Hippocampal formation (tissue), 2 donors: ENCODE results near the gene MLLT10.
"Not testable (repeated sequence)": the region's sequence is repeated elsewhere in the genome, so short reads cannot be mapped to it uniquely, and the experiment has no call there.

Experiments used
- DNase-seq, 2 donors: peaks; one replicate each; lab custom pipeline; 2025; lab: John Stamatoyannopoulos, UW

Gene MLLT10

DNA sequence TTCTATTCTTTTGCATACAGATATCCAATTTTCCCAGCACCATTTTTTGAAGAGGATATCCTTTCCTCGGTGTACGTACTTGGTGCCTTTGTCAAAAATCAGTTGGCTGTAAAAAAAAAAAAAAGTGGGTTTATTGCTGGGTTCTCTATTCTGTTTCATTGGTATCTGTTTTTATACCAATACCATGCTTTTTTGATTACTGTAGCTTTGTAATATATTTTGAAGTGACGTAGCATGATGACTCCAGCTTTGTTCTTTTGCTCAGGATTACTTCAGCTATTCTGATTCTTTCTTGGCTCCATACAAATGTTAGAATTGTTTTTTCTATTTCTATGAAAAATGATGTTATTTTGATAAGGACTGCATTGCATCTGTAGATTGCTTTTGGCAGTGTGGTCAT is 165.5 kb downstream of the MLLT10 start:
- DNase-seq, result no peak

DNA sequence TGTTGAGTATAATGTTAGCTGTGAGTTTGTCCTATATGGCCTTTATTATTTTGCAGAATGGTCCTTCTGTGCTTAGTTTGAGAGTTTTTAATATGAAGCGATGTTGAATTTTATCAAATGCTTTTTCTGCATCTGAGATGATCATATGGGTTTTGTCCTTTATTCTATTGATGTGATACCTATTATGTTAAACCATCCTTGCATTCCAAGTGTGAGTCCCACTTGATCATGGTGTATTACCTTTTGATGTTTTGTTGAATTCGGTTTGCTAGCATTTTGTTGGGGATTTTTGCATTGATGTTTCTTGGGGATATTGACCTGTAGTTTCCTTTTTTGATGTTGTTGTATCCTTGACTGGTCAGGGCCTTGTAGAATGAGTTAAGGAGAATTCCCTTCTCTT is 166.4 kb downstream of the MLLT10 start:
- no peak for DNase-seq

DNA sequence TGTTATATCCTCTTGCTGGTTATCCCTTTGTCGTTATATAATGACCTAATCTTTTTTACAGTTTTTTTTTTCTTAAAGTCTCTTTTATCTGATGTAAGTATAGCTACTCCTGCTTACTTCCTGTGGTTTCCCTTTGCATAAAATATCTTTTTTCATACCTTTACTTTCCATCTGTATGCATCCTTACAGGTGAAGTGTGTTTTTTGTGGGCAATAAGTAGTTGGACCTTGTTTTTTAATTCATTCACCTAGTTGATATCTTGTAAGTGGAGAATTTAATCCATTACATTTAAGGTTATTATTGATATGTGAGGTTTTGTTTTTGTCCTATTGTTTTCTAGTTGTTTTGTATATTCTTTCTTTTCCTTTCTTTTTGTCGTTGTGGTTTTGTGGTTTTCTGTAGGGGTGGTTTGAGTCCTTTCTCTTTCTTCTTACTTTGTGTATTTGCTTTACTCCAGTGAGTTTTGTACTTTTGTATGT is 168.6 kb downstream of the MLLT10 start:
- no peak for DNase-seq

DNA sequence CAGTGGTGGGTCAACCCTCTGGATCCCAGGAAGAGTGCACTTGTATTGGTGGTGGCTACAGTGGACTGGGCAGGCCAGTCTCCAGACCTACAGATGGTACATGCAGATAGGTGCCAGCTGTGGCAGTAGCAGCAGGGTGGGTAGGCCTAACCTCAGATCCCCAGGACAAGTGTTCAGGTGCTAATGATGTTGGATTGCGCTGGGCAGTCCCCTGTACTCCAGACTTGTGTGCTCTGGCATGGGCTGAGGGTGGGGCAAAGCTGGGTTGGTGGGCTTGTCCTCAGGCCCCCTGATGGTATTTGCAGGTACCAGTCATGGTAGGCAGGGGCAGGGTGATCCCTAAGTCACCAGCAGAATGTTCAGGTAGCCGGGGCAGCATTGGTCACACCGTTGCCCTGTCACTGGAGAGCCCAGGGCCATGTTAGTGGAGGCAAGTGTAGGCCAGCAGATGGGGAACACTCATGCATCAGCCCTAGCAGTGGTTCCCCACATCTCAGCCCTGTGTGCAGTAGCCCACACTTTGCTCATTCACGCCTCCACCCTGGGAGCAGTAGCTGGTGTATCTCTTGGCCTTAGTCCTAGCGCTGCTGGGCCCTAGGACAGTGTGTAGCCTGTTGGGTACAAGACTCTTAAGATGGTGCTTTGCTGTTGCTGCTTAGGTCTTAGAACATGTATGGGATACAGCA is 171.3 kb downstream of the MLLT10 start:
- no peak for DNase-seq

DNA sequence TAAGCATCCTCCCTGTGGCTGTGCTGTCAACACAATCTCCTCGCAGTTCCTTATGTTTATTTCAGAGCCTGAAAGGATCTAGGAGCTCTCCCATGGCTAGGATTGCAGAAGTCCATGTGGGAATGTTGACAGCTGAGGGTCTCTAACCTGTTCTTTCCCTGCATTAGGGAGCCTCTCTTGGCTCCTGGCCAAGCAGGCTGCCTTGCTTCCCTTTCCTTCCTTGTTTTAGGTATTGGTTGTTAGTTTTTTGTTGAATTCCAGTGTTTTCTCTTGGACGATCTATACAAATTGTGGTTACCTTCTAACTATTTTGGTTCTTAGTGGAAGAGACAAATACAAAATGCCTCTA is 171.8 kb downstream of the MLLT10 start:
- DNase-seq, result no peak

DNA sequence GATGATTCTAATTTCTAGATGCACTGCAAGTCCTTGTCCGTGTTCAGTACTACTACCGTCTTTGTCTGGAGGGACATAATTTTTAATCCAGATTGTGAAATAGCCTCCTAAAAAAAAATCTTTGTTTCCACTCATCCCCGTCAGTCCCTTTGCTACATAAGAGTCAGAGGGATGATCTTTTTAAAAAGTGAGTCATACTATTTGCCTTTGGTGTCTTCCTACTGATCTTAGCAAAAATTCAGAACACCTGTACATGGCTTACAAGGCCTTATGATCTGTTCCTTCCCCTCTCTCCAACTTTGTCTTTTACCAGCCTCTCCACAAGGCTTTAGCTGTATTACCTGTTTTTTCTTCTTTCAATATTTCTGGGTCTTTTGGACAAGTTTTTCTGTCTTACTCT is 173.5 kb downstream of the MLLT10 start:
- DNase-seq, result no peak

DNA sequence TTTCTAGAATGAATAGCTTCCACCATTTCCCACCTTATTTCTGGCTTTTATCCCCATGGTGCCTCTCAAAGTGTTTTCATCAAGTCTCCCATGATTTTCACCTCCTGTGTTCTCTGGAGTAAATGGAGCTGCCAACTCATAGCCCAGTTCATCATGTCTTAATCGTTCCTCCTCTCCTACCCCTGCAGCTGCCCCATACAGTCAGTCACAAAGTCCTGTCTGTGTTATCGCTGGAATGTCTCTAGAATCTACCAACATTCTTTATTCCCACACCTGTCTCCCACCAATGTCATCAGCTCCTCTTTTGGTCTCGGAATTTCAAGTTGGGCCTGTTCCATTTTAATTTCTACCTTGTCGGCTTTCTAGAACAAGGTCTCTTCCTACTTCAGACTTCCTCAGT is 178.9 kb downstream of the MLLT10 start:
- no peak for DNase-seq

DNA sequence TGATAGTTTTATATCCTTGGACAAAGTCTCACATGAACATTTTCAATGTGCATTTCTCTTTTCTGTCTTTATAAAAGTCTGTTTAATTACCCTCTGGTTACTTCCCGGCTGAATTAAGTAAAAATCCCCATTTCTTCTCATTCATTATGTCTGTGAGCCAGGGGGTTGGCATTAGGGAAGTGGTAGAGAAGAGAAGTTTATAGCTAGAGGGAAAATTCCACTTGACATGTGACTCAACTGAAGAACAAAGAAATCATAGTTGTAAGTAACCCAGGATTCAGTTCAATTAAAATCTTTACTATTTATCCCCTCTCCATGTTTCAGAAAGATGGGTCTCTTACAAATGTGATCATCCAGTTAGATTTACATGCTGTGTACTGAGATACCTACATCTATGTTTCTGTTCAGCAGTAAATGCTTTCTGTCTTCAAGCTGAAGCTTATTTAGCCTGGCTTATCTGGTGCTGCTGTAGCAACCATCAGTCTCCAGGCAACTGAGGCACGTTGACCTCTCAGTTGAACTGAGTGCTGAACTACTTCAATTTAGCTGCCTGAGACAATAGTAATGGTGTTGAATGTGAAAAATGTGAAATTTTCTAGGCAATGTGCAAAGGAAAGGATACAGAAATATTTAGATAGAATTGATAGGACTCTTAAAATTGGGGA is 181.6 kb downstream of the MLLT10 start:
- DNase-seq, result no peak

DNA sequence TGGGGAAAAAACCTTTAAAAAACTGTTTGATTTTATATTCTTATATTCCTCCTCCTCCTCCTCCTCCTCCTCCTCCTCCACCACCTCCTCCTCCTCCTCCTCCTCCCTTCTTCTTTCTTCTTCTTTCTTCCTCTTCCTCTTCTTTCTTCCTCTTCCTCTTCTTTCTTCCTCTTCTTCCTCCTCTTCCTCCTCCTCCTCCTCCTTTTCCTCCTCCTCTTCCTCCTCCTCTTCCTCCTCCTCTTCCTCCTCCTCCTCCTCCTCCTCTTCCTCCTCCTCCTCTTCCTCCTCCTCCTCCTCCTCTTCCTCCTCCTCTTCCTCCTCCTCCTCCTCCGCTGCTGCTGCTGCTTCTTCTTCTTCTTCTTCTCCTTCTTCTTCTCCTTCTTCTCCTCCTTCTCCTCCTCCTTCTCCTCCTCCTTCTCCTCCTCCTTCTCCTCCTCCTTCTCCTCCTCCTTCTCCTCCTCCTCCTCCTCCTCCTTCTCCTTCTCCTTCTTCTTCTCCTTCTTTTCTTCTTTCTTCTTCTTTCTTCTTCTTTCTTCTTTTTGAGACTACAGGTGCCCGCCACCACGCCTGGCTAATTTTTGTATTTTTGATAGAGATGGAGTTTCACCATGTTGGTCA is 183.5 kb downstream of the MLLT10 start:
- not testable (repeated sequence) for DNase-seq

DNA sequence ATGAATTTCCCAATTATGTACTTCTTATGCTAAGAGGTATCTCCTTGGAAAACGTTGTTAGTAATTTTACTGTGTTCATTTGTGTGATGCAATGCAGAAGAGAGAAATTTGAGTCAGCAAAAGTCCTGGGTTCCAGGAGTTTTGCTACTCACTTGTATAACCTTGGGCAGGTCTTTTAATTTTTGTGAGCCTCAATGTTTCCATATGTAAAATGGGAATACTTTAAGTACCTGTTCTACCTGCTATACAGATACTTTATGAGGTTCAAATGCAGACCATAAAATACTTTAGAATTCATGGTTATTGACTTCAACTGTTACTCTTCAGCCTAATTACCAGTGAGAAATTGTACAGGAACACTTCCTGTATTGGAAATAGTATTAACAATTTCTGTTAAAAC is 185.5 kb downstream of the MLLT10 start:
- no peak for DNase-seq

DNA sequence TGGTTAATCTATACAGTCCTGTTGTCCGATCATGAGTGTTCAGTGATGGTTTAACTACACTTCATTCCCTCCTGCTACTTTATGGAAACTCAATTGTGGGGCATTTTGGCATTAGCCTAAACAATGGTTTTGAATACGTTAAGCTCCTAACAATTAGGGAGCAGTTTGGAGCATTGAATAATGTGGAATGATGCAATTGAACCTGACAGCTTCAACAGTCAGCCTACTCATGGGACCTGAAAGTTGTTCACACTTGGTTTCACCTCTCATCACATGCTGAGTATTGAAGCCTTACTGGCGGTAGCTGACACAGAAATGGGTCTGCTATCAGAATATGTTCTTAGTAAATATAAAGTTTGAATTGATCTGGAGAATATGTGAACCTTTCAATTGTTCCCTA is 186.1 kb downstream of the MLLT10 start:
- no peak for DNase-seq

DNA sequence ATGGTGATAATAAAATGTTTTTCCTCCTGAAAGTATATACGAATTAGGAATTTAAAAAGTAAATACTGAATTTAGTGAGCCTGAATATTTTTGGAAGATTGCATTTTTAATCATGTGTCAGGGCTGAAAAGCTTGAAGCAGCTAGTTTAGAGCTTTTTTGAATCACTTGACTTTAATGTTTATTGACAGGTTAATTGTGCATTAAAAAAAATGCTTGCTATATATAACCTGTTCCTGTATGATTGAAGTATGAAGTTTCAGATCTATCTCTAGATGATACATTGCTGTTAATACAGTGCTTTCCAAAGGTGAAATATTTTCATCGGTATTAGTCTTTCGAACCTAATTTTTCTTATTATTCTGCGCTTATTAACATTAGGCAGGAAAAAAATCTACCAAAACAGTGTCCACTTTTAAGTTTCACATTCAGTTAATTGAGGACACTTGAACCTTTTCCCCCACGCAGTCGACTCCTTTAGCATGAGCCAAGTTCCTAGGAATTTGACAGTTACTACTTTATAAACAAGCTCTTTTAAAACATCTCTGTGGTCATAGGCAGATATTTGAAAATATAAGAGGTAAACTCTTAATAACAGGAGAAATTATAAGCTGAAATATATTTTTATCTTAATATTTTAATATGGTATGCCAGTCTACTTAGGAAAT is 187.1 kb downstream of the MLLT10 start:
- DNase-seq, result no peak

DNA sequence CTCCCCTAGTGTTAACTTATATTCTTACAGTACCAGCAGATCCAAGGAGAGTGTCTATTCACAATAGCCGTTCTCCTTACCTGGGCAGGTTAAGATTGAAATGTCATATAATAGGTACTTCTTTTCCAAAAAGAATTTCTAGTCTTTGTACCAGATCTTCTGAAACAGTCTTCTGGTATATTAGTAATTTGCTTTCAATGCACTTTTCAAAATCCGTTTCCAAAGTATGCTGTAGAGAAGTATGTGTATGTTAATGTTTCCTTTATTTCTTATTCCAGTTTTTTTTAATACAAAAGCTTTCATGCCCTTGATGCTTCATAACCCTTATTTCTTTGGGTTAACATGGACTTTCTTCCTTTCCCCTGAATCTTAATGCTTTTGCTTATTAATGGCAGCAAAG is 188.2 kb downstream of the MLLT10 start:
- DNase-seq, result no peak

DNA sequence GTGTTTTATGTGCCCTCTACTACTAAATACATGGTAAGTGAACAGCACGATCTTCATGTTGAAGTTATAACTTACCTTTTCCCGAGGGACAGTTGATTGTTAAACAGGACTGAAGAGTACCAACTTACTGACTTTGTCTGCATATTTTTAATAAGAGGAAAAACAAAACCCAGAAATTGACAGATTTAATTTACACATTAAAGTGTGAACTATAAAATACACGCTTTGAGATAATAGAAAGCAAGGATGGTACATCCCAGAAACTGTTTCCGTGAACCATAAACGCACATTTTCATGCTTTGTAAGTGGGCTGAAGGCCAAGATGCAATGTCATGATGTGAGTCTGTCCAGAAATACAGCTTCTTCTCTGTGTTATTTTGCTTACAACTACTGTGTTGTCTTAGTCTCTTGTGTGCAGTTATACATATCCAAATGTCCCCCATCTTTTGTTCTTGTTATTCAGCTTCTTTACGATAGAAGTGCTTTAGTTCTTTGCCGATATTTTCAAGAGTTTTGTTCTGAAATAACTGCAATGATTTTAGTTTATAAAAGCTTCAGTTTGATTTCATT is 190.1 kb downstream of the MLLT10 start:
- no peak for DNase-seq

DNA sequence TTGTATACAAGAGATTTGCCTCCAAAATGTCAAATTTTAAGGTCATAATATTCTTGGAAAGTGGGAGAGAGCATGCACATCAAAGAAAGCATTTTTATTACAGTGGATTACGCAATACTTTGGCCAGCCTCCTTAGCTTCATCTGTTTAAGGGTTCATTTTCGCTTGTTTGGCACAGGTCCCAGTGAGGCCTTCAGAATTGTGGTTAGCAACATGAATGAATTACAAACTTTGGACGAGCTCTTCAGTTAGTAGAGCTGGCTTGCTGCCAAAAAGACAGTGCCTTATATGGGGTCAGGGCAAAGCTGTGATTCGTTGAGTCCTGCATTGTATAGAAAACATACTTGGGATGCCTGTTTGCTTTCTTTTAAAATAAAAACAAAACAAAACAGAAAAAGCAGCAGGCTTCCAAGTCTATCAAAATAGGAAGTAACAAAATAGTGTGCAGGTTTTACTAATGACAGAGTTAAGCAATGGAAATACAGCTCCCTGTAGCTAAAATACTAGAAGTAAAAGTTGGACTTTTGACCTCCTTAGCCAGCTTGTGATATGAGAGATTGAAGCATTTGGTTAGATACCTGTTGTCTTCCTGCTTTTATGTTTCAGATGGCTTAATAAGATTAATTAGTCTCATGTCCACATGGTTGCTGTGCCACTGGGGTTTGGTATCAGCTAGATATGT is 190.8 kb downstream of the MLLT10 start:
- DNase-seq, result peak; percentile 75 to 94

DNA sequence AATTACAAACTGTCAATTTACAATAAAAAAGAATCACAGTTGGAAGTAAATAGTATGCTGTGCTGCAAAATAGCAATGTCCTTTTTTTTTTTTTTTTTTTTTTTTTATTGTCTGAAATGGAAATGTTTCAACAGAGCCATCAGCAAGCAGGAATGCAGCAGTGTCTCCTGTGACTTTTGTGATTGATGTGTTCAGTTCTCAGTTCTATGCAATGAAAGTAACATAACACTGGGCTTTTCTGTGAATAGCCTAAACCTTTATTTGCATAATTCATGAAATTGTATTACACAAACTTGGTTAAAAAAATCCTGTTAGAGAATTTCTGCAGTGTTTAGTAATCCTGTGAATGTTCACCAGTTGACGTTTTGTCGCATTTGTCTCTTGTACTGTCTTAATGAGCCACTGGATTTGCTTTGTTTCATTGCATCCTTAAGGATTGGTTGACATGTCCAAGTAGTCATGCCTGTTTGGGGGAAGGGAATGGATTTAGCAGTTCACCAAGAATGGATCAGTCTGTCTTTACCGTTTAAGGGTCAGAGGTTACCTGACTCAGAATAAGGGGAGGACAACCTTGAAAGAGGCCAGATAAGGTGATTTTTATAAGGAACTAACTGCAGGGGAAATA is 192.7 kb downstream of the MLLT10 start:
- DNase-seq, result no peak

DNA sequence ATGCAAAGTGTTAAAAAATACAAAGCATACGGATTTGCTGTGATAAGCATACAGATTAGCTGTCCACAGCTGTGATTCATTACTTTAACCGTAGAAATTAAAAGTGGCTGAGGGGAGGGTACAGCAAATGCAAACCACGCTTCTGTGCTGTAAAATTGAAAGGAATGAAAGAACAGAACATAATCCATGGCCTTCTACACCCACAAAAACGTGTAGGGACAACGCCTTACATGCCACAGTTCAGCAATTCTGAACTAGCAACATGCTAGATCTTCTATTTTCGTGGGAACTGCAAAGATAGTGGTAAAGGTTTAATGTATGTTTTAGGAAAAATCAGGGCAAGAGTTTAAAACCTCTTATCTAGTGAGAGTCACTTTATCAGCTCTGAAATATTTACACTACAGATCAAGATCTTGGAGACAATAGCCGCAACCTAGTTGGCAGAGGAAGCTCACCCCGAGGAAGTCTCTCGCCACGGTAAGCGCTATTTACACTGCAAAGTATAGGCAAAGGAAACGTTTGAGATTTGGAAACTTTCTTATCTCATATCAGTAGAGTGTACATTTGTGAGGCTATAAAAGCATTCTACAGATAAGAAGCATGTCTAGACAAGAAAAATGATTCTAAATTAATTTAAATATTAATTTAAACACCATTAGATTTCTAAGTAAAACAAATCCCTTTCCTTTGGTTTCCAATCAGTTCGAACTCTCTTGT is 193.6 kb downstream of the MLLT10 start:
- DNase-seq, result no peak

DNA sequence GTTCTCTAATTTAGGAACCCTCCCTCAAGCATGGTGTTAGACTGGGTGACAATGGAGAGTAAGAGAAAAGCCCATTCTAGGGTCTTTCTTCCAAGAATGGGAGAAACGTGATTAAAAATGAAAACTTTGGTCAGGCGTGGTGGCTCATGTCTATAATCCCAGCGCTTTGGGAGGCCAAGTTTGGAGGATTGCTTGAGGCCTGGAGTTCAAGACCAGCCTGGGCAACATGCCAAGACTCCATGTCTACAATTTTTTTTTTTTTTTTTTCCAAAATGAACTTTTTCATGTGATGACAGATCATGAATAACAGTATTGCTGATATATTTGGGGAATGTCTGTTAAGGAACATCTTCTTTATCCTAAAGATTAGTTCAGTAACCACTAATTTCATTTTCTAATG is 194.6 kb downstream of the MLLT10 start:
- DNase-seq, result no peak

DNA sequence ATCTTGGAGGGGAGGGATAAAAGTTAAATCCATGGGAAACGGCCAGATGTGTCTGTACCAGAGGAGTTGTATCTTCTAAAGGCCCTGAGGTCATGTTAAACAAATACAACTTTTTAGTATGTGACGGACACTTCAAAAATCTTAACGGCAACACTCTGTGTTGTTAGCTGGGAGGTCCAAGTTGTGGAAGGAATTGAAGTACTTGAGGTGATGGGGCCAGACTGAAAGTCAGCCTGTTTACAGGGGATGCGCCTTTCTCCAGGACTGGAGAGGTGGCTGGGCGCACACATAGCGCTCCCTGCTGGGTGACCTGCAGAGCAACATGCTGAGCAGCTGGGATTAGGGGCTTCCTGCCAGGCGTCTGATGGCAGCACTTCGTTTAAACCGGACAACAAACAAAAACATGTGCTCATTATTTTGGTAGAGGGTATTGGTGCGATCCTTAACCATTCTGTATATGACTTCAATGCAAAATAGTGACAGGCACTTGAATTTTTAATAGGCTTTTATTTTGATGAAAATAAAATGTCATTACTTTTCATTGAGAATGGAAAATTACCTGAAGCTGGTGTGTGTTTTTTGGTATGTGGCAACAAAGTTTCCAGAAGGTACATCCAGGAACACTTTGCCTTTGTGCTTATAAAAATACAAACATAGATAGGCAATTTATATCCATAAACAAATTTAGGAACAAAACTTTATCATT is 198.2 kb downstream of the MLLT10 start:
- peak; percentile 50 to 52 for DNase-seq

DNA sequence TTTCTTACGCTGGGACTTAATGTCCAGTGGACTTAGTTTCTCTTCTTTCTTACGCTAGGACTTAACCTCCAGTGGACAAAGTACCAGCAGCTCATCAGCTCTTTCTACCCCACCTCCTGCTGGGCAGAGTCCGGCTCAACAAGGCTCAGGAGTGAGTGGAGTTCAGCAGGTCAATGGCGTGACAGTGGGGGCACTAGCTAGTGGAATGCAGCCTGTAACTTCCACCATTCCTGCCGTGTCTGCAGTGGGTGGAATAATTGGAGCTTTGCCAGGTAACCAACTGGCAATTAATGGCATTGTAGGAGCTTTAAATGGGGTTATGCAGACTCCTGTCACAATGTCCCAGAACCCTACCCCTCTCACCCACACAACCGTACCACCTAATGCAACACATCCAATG is 199.7 kb downstream of the MLLT10 start:
- DNase-seq, result no peak
